Psoas muscle (tissue), 8 donors: ENCODE data around the gene PHF19. TPM values are rescaled to one million over a fixed set of nuclear protein-coding genes. Genes with fewer than 3 reads are reported as not detected.

Experiments
- ATAC-seq, 4 donors: fragments of 200-7000 bp; cut with Tn5 transposase; one replicate each; pipeline ENCODE4 v1.9.1; 2020; ENCODE audit warnings: moderate library complexity in 3 of 4, mild to moderate bottlenecking in 2 of 4
- DNase-seq, 2 donors: peaks; one replicate each; pipeline ENCODE4 v3.0.0-alpha.2; 2020
- H3K27ac ChIP-seq: fragments of 200-600 bp; one replicate; pipeline ENCODE4 v1.8.0; 2022
- H3K27me3 ChIP-seq, 3 donors: fragments of 200-600 bp in 1 of 3; one replicate each; pipeline versions ENCODE4 v1.6.1 to v1.8.0; 2013 to 2022; ENCODE audit warnings: low read length in 2 of 3, mild to moderate bottlenecking in 2 of 3, moderate library complexity in 1 of 3; ENCODE audit not compliant: insufficient read depth in 3 of 3
- H3K36me3 ChIP-seq, 2 donors: fragments of 200-600 bp in 1 of 2; one replicate each; pipeline versions ENCODE4 v1.6.1 to v1.8.0; 2013 to 2022; ENCODE audit warnings: low read depth in 1 of 2, mild to moderate bottlenecking in 1 of 2, moderate library complexity in 1 of 2; ENCODE audit not compliant: insufficient read depth in 1 of 2
- H3K4me1 ChIP-seq: fragments of 200-600 bp; one replicate; pipeline ENCODE4 v1.8.0; 2022
- H3K4me3 ChIP-seq: fragments of 200-600 bp; one replicate; pipeline ENCODE4 v1.8.0; 2022; ENCODE audit warnings: mild to moderate bottlenecking
- H3K9me3 ChIP-seq: fragments of 200-600 bp; one replicate; pipeline ENCODE4 v1.8.0; 2022
- WGBS, 3 donors: extraction: QIAGEN DNeasy Blood & Tissue Kit; methylation state at CpG; one replicate each; pipeline versions ENCODE4 v1.1.6 to v1.1.7; 2013; 5-methylcytosine and 5-hydroxymethylcytosine counted together
- intact Hi-C, 2 donors: fragments of 100-400 bp; cut with DNase I; formaldehyde crosslinking; loops; one replicate each; pipeline versions ENCODE4 v1.11.0 to v1.14.2; 2022
- polyA plus RNA-seq, 3 donors: library from polyadenylated mRNA; stranded (reverse); fragments of 200-250 nt; gene quantifications; one replicate each; pipeline ENCODE4 v1.2.3, GENCODE V29; 2013
- total RNA-seq, 4 donors: library from RNA; stranded (reverse); fragmentation: NEBNext Ultra II Directional in 2 of 4; extraction: Animal tissue kit (Norgen Biotek cat#: 25700) in 2 of 4; gene quantifications; one replicate each; pipeline versions ENCODE4 v1.2.1 to v1.2.4, GENCODE V29; 2021 to 2023
- TF ChIP-seq, protein P1 (sequence below): fragments of 200-600 bp; IDR thresholded peaks from one replicate; pipeline ENCODE4 v1.8.0; 2022; ENCODE audit warnings: antibody characterized with exemption
- donor health status: healthy with polysubstance abuse.
- donor health status: DM: no; HTN: no; CAD: no; lungs with moderate emphysema.
- donor health status: Bipolar disorder and iron deficiency.
- donor health status: healthy.
- donor health status: DM: yes; HTN: yes; CAD: no.
- donor health status: DM: no; HTN: no; CAD: no.
- donor health status: DM: no; HTN: no; CAD: no.
- donor health status: DM: yes; HTN: yes; CAD: no.

Gene PHF19
- total and polyA plus RNA-seq, 7 donors = 6.8 to 14.8 (median 10.1) TPM

- TF ChIP-seq, protein P1, sequence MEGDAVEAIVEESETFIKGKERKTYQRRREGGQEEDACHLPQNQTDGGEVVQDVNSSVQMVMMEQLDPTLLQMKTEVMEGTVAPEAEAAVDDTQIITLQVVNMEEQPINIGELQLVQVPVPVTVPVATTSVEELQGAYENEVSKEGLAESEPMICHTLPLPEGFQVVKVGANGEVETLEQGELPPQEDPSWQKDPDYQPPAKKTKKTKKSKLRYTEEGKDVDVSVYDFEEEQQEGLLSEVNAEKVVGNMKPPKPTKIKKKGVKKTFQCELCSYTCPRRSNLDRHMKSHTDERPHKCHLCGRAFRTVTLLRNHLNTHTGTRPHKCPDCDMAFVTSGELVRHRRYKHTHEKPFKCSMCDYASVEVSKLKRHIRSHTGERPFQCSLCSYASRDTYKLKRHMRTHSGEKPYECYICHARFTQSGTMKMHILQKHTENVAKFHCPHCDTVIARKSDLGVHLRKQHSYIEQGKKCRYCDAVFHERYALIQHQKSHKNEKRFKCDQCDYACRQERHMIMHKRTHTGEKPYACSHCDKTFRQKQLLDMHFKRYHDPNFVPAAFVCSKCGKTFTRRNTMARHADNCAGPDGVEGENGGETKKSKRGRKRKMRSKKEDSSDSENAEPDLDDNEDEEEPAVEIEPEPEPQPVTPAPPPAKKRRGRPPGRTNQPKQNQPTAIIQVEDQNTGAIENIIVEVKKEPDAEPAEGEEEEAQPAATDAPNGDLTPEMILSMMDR = no peak
- no peaks in the 10 kb centered on the region for H3K9me3 ChIP-seq
- 76 to 85% (median 78%) methylated on average over 14 of the region's 14 CpGs for WGBS, 3 donors
Measured at GRCh38 chr9:120890320-120891244, 13.6 kb upstream of the PHF19 start.

DNA sequence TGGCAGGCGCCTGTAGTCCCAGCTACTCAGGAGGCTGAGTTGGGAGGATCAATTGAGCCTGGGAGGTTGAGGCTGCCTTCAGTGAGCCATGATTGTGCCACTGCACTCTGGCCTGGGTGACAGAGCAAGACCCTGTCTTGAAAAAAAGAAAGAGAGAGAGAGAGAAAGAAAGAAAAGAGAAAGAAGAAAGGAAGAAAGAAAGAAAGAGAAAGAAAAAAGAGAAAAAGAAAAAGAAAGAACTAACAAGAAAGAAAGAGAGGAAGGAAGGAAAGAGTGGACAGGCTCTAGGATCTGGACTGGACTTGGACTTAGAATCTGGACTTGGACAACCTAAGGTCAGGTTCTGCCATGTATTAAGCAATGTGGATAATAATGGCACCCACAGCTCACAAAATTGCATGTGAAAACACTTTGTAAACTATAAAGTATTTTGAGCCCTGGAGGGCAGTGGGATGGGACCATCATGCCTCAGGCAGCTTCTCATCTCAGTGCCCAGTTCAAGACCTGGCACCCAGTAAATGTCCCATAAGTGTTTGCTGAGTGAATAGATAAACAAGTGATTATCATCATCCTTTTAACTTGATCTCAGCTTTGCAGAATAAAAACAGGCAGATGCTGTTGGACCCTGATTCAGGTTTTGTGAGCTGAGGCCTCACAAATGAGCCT, 12.8 kb upstream of the PHF19 start:
- Histone ChIP-seq H3K27me3 (no peaks in the 10 kb centered on the region), H3K27ac (no peak overlapping the region), H3K36me3 (no peaks in the 10 kb centered on the region), H3K4me1 (no peaks in the 10 kb centered on the region), H3K4me3 (no peak overlapping the region), H3K9me3 (no peaks in the 10 kb centered on the region)
- ATAC-seq = peak in 1 of 4 donors; percentile 44
- intact Hi-C loops = no loop called here
- DNase-seq = no peak
- 96 to 100% (median 100%) methylated on average over 1 of the region's 1 CpG for WGBS, 3 donors
- TF ChIP-seq, protein P1 = no peak

More at GRCh38 chr9:120890320-120891244, 13.6 kb upstream of the PHF19 start:
- ATAC-seq = no peak
- Histone ChIP-seq H3K27ac (no peak overlapping the region), H3K27me3 (no peaks in the 10 kb centered on the region), H3K4me3 (no peak overlapping the region), H3K4me1 (no peaks in the 10 kb centered on the region), H3K36me3 (no peaks in the 10 kb centered on the region)
- intact Hi-C loops = no loop called here
- no peak for DNase-seq

DNA sequence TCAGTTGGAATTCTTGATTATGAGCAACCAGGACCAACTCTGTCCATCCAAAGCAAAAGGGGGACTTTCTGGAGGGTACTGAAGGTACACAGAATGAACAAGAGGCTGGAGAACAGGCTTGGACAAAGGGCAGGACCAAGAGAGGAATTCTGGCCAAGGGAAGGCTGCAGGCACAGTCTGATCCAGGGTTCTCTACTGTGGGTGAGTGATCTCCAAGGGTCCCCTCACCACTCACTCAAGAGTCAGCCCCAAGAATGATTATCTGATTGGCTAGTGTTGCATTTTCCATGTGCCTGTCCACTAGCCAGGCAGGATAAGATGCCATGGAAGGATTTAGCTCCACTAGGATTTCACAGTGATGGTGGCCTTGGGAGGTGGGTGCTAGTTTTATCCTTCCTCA, 11.6 kb upstream of the PHF19 start:
- TF ChIP-seq, protein P1 = no peak
- H3K27me3 ChIP-seq = no peaks in the 10 kb centered on the region
- no peaks in the 10 kb centered on the region for H3K9me3 ChIP-seq
- H3K4me3 ChIP-seq = no peak overlapping the region
- intact Hi-C loops = no loop called here
- no peak for DNase-seq
- H3K4me1 ChIP-seq = no peaks in the 10 kb centered on the region
- no peak overlapping the region for H3K27ac ChIP-seq
- H3K36me3 ChIP-seq = no peaks in the 10 kb centered on the region
- no peak for ATAC-seq

- ATAC-seq (peak in 3 of 4 donors; percentile 65 to 71 (median 66)), DNase-seq (peak; percentile 74 to 76)
- Histone ChIP-seq H3K27ac (no peak overlapping the region), H3K36me3 (no peaks in the 10 kb centered on the region), H3K9me3 (no peaks in the 10 kb centered on the region), H3K27me3 (no peaks in the 10 kb centered on the region), H3K4me1 (no peaks in the 10 kb centered on the region), H3K4me3 (no peak overlapping the region)
- TF ChIP-seq, protein P1 = no peak
- 49 to 59% (median 54%) methylated on average over 8 of the region's 8 CpGs for WGBS, 3 donors
- intact Hi-C loops = no loop called here
Measured at GRCh38 chr9:120886490-120886967, 9.5 kb upstream of the PHF19 start.
